IMR-90 (cell line): Measurements from ENCODE around the gene NDEL1. TPM values are rescaled to one million over a fixed set of nuclear protein-coding genes. Genes with fewer than 3 reads are reported as not detected.

ENCODE experiments used
- ATAC-seq: fragments of 200-7000 bp; cut with Tn5 transposase; 2 replicates; pipeline ENCODE4 v1.9.1; 2020; ENCODE audit warnings: low read depth, mild to moderate bottlenecking, moderate library complexity
- BruUV-seq: library from RNA; stranded (reverse); fragments of 400-500 nt; replicated peaks from 2 replicates; lab custom pipeline; 2021; lab: Mats Ljungman, UMichigan
- CTCF ChIA-PET: fragments of 300-600 bp; formaldehyde crosslinking; extraction: SDS; loops from one replicate; lab custom pipeline; 2021; ENCODE audit warnings: antibody characterized with exemption; lab: Yijun Ruan, JAX
- POLR2A ChIA-PET: fragments of 300-600 bp; sonication (Branson Sonifier 250); formaldehyde crosslinking; loops from one replicate; lab custom pipeline; 2022; ENCODE audit warnings: antibody characterized with exemption; ENCODE audit not compliant: unreplicated experiment; lab: Charles Lee
- DNase-seq: peaks from one replicate; pipeline ENCODE4 v3.0.0; 2013
- H2AFZ ChIP-seq: replicated peaks from 2 replicates; pipeline ENCODE3; 2013; ENCODE audit warnings: low read length, mild to moderate bottlenecking; ENCODE audit not compliant: poor library complexity
- H2AK5ac ChIP-seq: 2 replicates; pipeline ENCODE4 v1.6.1; 2013; ENCODE audit warnings: low read depth, low read length, inconsistent platforms
- H2AK9ac ChIP-seq: replicated peaks from 2 replicates; pipeline ENCODE3; 2013; ENCODE audit warnings: mild to moderate bottlenecking, low read depth, low read length, moderate library complexity; ENCODE audit not compliant: poor library complexity
- H2BK120ac ChIP-seq: 2 replicates; pipeline ENCODE4 v1.6.1; 2013; ENCODE audit warnings: low read depth, low read length, inconsistent platforms
- H2BK15ac ChIP-seq: 3 replicates; pipeline ENCODE4 v1.6.1; 2013; ENCODE audit warnings: low read depth, low read length, inconsistent platforms
- H2BK20ac ChIP-seq: 2 replicates; pipeline ENCODE4 v1.6.1; 2013; ENCODE audit warnings: low read depth, mild to moderate bottlenecking, inconsistent platforms, low read length, moderate library complexity
- H2BK5ac ChIP-seq: 2 replicates; pipeline ENCODE4 v1.6.1; 2013; ENCODE audit warnings: mild to moderate bottlenecking, low read depth, low read length, inconsistent platforms; ENCODE audit not compliant: poor library complexity, severe bottlenecking
- H3K14ac ChIP-seq: replicated peaks from 2 replicates; pipeline ENCODE4 v1.6.1; 2013; ENCODE audit warnings: low read depth, low read length, inconsistent platforms
- H3K18ac ChIP-seq: 2 replicates; pipeline ENCODE4 v1.6.1; 2013; ENCODE audit warnings: low read depth, low read length, control low read depth
- H3K23ac ChIP-seq: 2 replicates; pipeline ENCODE4 v1.6.1; 2013; ENCODE audit warnings: low read depth, low read length, inconsistent platforms
- H3K27ac ChIP-seq: 2 replicates; pipeline ENCODE4 v1.5.1; 2013; ENCODE audit warnings: mild to moderate bottlenecking, control low read depth, low read length; ENCODE audit not compliant: insufficient read depth
- H3K27me3 ChIP-seq: 2 replicates; pipeline ENCODE4 v1.6.1; 2013; ENCODE audit warnings: low read length; ENCODE audit not compliant: control insufficient read depth, insufficient read depth
- H3K36me3 ChIP-seq: 2 replicates; pipeline ENCODE4 v1.6.1; 2013; ENCODE audit warnings: low read length, mixed read lengths; ENCODE audit not compliant: control insufficient read depth, insufficient read depth
- H3K4ac ChIP-seq: 2 replicates; pipeline ENCODE4 v1.6.1; 2013; ENCODE audit warnings: low read depth, low read length, inconsistent platforms
- H3K4me1 ChIP-seq: 2 replicates; pipeline ENCODE4 v1.6.1; 2013; ENCODE audit warnings: low read length, mixed read lengths; ENCODE audit not compliant: control insufficient read depth, insufficient read depth
- H3K4me2 ChIP-seq: 2 replicates; pipeline ENCODE4 v1.6.1; 2013; ENCODE audit warnings: low read depth, mild to moderate bottlenecking, control low read depth, low read length, moderate library complexity
- H3K4me3 ChIP-seq: 2 replicates; pipeline ENCODE4 v1.5.1; 2013; ENCODE audit warnings: low read depth, mild to moderate bottlenecking, control low read depth, low read length, moderate library complexity; ENCODE audit not compliant: insufficient read depth
- H3K56ac ChIP-seq: 2 replicates; pipeline ENCODE4 v1.6.1; 2013; ENCODE audit warnings: low read length, inconsistent platforms; ENCODE audit not compliant: insufficient read depth; ENCODE audit errors: extremely low read depth
- H3K79me1 ChIP-seq, 2 experiments: 2 replicates each; pipeline ENCODE4 v1.6.1; 2013; ENCODE audit warnings: low read length in 2 of 2, inconsistent platforms in 1 of 2, low read depth in 1 of 2
- H3K9ac ChIP-seq: 2 replicates; pipeline ENCODE4 v1.6.1; 2013; ENCODE audit warnings: low read depth, low read length, control low read depth
- H3K9me1 ChIP-seq: 2 replicates; pipeline ENCODE4 v1.6.1; 2013; ENCODE audit warnings: low read length, inconsistent platforms; ENCODE audit not compliant: insufficient read depth
- H3K9me3 ChIP-seq: 2 replicates; pipeline ENCODE4 v1.6.1; 2013; ENCODE audit warnings: low read length; ENCODE audit not compliant: control insufficient read depth, insufficient read depth
- H4K20me1 ChIP-seq: 2 replicates; pipeline ENCODE4 v1.6.1; 2013; ENCODE audit warnings: low read length, inconsistent platforms; ENCODE audit not compliant: insufficient read depth
- H4K5ac ChIP-seq: 2 replicates; pipeline ENCODE4 v1.6.1; 2013; ENCODE audit warnings: mild to moderate bottlenecking, low read depth, low read length, control low read depth
- H4K8ac ChIP-seq, 2 experiments: 2 replicates each; pipeline ENCODE4 v1.6.1; 2013; ENCODE audit warnings: low read depth in 2 of 2, low read length in 2 of 2, control low read depth in 1 of 2, inconsistent platforms in 1 of 2
- H4K91ac ChIP-seq: 2 replicates; pipeline ENCODE4 v1.6.1; 2013; ENCODE audit warnings: low read depth, low read length, inconsistent platforms; ENCODE audit not compliant: insufficient read depth
- BHLHE40 ChIP-seq: fragments of 150-350 bp; IDR thresholded peaks from 2 replicates; pipeline ENCODE4 v1.6.1; 2016; ENCODE audit warnings: mild to moderate bottlenecking, low read depth, low read length
- CEBPB ChIP-seq: IDR thresholded peaks from 2 replicates; pipeline ENCODE4 v1.6.1; 2012; ENCODE audit warnings: low read depth, low read length, improper control_type of control experiment
- CHD1 ChIP-seq: IDR thresholded peaks from 2 replicates; pipeline ENCODE4 v1.6.1; 2012; ENCODE audit warnings: low read depth, low read length, improper control_type of control experiment
- FOS ChIP-seq: fragments of 150-350 bp; IDR thresholded peaks from 2 replicates; pipeline ENCODE4 v1.6.1; 2016; ENCODE audit warnings: low read depth, low read length
- MAFK ChIP-seq: IDR thresholded peaks from 2 replicates; pipeline ENCODE4 v1.6.1; 2012; ENCODE audit warnings: low read depth, low read length, improper control_type of control experiment
- MAZ ChIP-seq: IDR thresholded peaks from 2 replicates; pipeline ENCODE4 v1.6.1; 2012; ENCODE audit warnings: low read depth, mild to moderate bottlenecking, low read length, improper control_type of control experiment, moderate library complexity, borderline replicate concordance
- MXI1 ChIP-seq: IDR thresholded peaks from 2 replicates; pipeline ENCODE4 v1.6.1; 2012; ENCODE audit warnings: low read depth, mild to moderate bottlenecking, low read length, moderate library complexity, borderline replicate concordance
- NFE2L2 ChIP-seq: fragments of 150-350 bp; IDR thresholded peaks from 2 replicates; pipeline ENCODE4 v1.6.1; 2016; ENCODE audit warnings: low read depth, mild to moderate bottlenecking, low read length
- POLR2A ChIP-seq: IDR thresholded peaks from 2 replicates; pipeline ENCODE4 v1.6.1; 2012; ENCODE audit warnings: mild to moderate bottlenecking, low read depth, low read length
- RAD21 ChIP-seq: IDR thresholded peaks from 2 replicates; pipeline ENCODE4 v1.6.1; 2012; ENCODE audit warnings: low read length, improper control_type of control experiment
- RCOR1 ChIP-seq: IDR thresholded peaks from 2 replicates; pipeline ENCODE4 v1.6.1; 2012; ENCODE audit warnings: mild to moderate bottlenecking, low read length, improper control_type of control experiment; ENCODE audit not compliant: insufficient replicate concordance
- RFX5 ChIP-seq: IDR thresholded peaks from 2 replicates; pipeline ENCODE4 v1.8.0; 2012; ENCODE audit warnings: low read depth, mild to moderate bottlenecking, low read length, moderate library complexity
- SMC3 ChIP-seq: fragments of 150-350 bp; IDR thresholded peaks from 2 replicates; pipeline ENCODE4 v1.6.1; 2016; ENCODE audit warnings: low read depth, mild to moderate bottlenecking, antibody characterized with exemption, low read length, moderate library complexity
- WGBS, 2 experiments: methylation state at CpG; one replicate each; pipeline versions ENCODE4 v1.1.5 to v1.1.7; 2013; ENCODE audit warnings: missing lambda C conversion rate in 2 of 2; ENCODE audit not compliant: insufficient read length in 1 of 2; ENCODE audit errors: extremely low coverage in 2 of 2; 5-methylcytosine and 5-hydroxymethylcytosine counted together
- dilution Hi-C: fragments of 300-500 bp; cut with HindIII; formaldehyde crosslinking; loops from one replicate; pipeline ENCODE4 v1.14.3; 2018; ENCODE audit warnings: low sequenced_read_pairs; ENCODE audit not compliant: unreplicated experiment
- in situ Hi-C: fragments of 300-500 bp; cut with MboI; formaldehyde crosslinking; loops from 3 replicates; pipeline ENCODE4 v1.14.3; 2019; ENCODE audit warnings: low sequenced_read_pairs, inconsistent platforms, mixed read lengths
- intact Hi-C: fragments of 100-400 bp; cut with micrococcal nuclease; formaldehyde crosslinking; loops from 2 replicates; pipeline ENCODE4 v1.10.0; 2022
- polyA plus RNA-seq, 3 experiments: library from polyadenylated mRNA; depleted of rRNA; stranded (reverse); fragments of >200 nt; gene quantifications; 2 replicates each; pipeline ENCODE4 v1.2.3, GENCODE V29; 2012; ENCODE audit warnings: low replicate concordance in 1 of 3
- total RNA-seq: library from RNA; depleted of rRNA; stranded (reverse); fragments of >200 nt; gene quantifications from 2 replicates; pipeline ENCODE4 v1.2.3, GENCODE V29; 2012
- TF ChIP-seq, protein P1 (sequence below): conservative IDR thresholded peaks from 2 replicates; pipeline ENCODE4 v1.5.1; 2012; ENCODE audit warnings: mild to moderate bottlenecking, low read depth, low read length, improper control_type of control experiment
- TF ChIP-seq, protein P2 (sequence below): fragments of 150-350 bp; IDR thresholded peaks from 2 replicates; pipeline ENCODE4 v1.6.1; 2017; ENCODE audit warnings: mild to moderate bottlenecking, antibody characterized with exemption, low read length, low read depth
- TF ChIP-seq, protein P3 (sequence below): fragments of 150-350 bp; IDR thresholded peaks from 2 replicates; pipeline ENCODE4 v1.6.1; 2016; ENCODE audit warnings: low read depth, mild to moderate bottlenecking, low read length, moderate library complexity, borderline replicate concordance

The NDEL1 gene
- total and polyA plus RNA-seq, 2 of the 4 experiments (the other 2 are of a cell fraction), result 28.9 to 95.6 TPM

DNA sequence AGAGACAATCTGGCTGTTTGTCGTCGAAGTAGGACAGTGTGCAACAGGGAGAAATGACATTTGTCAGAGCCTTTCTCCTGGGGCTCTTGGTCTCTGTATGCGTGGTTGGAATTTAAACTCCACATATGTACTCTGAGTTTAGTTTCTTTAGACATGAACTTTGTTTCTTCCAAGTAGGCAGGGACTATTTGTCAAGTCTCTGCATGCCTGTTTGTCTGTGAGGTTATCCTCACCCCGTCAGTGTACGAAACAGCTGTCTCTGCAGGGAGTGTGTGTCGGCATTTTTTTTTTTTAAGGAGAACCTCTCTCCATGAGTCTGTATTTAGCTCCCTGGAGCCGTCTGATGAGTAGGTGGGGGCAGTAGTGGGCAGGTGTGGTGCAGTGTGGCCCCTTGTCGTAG is 29.7 kb downstream of the NDEL1 start:
- ChIA-PET CTCF (no interaction called here), POLR2A (no interaction called here)
- no peak overlapping the region for H2BK5ac ChIP-seq
- peaks cover 33 to 82% of the 10 kb centered on the region in 2 experiments; a peak in 3 of 4 replicates for H3K79me1 ChIP-seq
- no peak overlapping the region for H3K56ac ChIP-seq
- H2BK15ac ChIP-seq, result no peak overlapping the region
- no peak overlapping the region for H3K14ac ChIP-seq
- H3K23ac ChIP-seq, result peak overlapping the region; percentile 71; the same call in 1 of the 2 replicates
- H2BK20ac ChIP-seq, result no peak overlapping the region
- H4K5ac ChIP-seq, result no peak overlapping the region
- no peak overlapping the region for H4K91ac ChIP-seq
- no peak overlapping the region for H2AK9ac ChIP-seq
- TF ChIP-seq RAD21 (no peak), POLR2A (no peak), MXI1 (no peak), BHLHE40 (no peak), RCOR1 (no peak), MAZ (no peak), CHD1 (no peak), SMC3 (no peak), FOS (no peak), NFE2L2 (no peak), CEBPB (no peak), RFX5 (no peak), MAFK (no peak)
- TF ChIP-seq, protein P1, sequence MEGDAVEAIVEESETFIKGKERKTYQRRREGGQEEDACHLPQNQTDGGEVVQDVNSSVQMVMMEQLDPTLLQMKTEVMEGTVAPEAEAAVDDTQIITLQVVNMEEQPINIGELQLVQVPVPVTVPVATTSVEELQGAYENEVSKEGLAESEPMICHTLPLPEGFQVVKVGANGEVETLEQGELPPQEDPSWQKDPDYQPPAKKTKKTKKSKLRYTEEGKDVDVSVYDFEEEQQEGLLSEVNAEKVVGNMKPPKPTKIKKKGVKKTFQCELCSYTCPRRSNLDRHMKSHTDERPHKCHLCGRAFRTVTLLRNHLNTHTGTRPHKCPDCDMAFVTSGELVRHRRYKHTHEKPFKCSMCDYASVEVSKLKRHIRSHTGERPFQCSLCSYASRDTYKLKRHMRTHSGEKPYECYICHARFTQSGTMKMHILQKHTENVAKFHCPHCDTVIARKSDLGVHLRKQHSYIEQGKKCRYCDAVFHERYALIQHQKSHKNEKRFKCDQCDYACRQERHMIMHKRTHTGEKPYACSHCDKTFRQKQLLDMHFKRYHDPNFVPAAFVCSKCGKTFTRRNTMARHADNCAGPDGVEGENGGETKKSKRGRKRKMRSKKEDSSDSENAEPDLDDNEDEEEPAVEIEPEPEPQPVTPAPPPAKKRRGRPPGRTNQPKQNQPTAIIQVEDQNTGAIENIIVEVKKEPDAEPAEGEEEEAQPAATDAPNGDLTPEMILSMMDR, result no peak
- TF ChIP-seq, protein P2, sequence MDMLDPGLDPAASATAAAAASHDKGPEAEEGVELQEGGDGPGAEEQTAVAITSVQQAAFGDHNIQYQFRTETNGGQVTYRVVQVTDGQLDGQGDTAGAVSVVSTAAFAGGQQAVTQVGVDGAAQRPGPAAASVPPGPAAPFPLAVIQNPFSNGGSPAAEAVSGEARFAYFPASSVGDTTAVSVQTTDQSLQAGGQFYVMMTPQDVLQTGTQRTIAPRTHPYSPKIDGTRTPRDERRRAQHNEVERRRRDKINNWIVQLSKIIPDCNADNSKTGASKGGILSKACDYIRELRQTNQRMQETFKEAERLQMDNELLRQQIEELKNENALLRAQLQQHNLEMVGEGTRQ, result no peak
- TF ChIP-seq, protein P3, sequence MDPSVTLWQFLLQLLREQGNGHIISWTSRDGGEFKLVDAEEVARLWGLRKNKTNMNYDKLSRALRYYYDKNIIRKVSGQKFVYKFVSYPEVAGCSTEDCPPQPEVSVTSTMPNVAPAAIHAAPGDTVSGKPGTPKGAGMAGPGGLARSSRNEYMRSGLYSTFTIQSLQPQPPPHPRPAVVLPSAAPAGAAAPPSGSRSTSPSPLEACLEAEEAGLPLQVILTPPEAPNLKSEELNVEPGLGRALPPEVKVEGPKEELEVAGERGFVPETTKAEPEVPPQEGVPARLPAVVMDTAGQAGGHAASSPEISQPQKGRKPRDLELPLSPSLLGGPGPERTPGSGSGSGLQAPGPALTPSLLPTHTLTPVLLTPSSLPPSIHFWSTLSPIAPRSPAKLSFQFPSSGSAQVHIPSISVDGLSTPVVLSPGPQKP, result no peak
- no peaks in the 10 kb centered on the region for H3K27me3 ChIP-seq
- no peak overlapping the region for H2AK5ac ChIP-seq
- whole genome bisulfite sequencing, 2 experiments, result no CpG with 5 or more reads among the region's 8 CpGs
- H3K9me1 ChIP-seq, result peaks cover 10% of the 10 kb centered on the region; the same call in 1 of the 2 replicates
- dilution Hi-C loops (no loop called here), in situ Hi-C loops (no loop called here), intact Hi-C loops (no loop called here)
- DNase-seq, result no peak
- no peak overlapping the region for H3K4ac ChIP-seq
- no peak overlapping the region for H2AFZ ChIP-seq
- no peak overlapping the region for H3K4me3 ChIP-seq
- peaks cover 13% of the 10 kb centered on the region; the same call in 1 of the 2 replicates for H3K4me1 ChIP-seq
- peaks cover 60% of the 10 kb centered on the region for H3K36me3 ChIP-seq
- H3K18ac ChIP-seq, result no peak overlapping the region
- no peak overlapping the region; the same call in 1 of the 2 replicates for H3K4me2 ChIP-seq
- no TSS peak for BruUV-seq
- peaks cover 80% of the 10 kb centered on the region for H4K20me1 ChIP-seq
- H4K8ac ChIP-seq, result no peak overlapping the region
- no peaks in the 10 kb centered on the region for H3K9me3 ChIP-seq
- H3K27ac ChIP-seq, result peak overlapping the region; percentile 12; the same call in 1 of the 2 replicates
- peak; percentile 21 for ATAC-seq
- H3K9ac ChIP-seq, result no peak overlapping the region
- H2BK120ac ChIP-seq, result no peak overlapping the region
